Choroid plexus epithelial cell (primary cell): Measurements from ENCODE around the gene ZDHHC19.

Experiments
- DNase-seq: peaks from one replicate; pipeline ENCODE4 v3.0.0-alpha.2; 2010; ENCODE audit warnings: low read depth
- H3K4me3 ChIP-seq: 2 replicates; pipeline ENCODE4 v1.5.1; 2011; ENCODE audit warnings: low read depth, mild to moderate bottlenecking, control low read depth, low read length, moderate library complexity
- TF ChIP-seq, protein P1 (sequence below): conservative IDR thresholded peaks from 2 replicates; pipeline ENCODE4 v1.5.1; 2011; ENCODE audit warnings: low read depth, mild to moderate bottlenecking, control low read depth, inconsistent platforms, low read length, moderate library complexity

Gene ZDHHC19

DNA sequence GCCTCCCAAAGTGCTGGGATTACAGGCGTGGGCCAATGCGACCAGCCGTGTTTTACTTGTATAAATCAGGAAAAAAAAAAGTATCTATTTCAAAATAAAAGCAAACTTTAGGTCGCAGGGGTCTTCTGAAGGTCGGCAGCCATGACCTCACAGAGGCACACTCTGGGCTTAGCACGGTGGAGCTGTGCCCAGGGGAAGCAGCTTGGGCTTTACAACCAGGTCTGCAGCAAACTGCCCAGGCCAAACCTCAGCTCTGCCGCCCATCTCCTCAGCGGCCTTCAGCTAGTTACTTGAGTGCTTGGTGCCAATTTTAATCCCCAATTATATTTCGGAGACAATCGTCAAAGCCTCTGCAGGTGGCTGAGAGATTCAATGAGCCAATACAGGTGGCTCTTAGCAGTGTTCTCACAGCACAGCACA, 30.1 kb downstream of the ZDHHC19 start:
- no peak overlapping the region for H3K4me3 ChIP-seq

DNA sequence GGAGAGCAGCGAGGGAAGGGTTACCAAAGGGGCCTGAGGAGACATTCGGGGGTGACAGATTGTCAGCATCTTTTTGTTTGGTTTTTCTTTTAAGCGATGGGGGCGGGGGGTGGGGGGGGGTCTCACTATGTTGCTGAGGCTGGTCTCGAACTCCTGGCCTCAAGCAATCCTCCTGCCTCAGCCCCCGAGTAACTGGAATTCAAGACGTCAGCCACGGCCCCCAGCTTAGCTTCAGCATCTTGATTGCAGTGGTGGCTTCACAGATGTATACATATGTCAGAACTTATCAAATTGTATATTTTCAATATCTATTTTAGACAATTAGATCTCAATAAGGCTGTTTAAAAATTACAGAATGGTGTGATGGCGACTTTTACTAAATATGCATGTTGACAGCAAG, 30.9 kb downstream of the ZDHHC19 start:
- TF ChIP-seq, protein P1, sequence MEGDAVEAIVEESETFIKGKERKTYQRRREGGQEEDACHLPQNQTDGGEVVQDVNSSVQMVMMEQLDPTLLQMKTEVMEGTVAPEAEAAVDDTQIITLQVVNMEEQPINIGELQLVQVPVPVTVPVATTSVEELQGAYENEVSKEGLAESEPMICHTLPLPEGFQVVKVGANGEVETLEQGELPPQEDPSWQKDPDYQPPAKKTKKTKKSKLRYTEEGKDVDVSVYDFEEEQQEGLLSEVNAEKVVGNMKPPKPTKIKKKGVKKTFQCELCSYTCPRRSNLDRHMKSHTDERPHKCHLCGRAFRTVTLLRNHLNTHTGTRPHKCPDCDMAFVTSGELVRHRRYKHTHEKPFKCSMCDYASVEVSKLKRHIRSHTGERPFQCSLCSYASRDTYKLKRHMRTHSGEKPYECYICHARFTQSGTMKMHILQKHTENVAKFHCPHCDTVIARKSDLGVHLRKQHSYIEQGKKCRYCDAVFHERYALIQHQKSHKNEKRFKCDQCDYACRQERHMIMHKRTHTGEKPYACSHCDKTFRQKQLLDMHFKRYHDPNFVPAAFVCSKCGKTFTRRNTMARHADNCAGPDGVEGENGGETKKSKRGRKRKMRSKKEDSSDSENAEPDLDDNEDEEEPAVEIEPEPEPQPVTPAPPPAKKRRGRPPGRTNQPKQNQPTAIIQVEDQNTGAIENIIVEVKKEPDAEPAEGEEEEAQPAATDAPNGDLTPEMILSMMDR = no peak
- DNase-seq = no peak
- H3K4me3 ChIP-seq = no peak overlapping the region

More for the DNA sequence above, 30.1 kb downstream of the ZDHHC19 start:
- DNase-seq = no peak
- TF ChIP-seq, protein P1 = no peak

DNA sequence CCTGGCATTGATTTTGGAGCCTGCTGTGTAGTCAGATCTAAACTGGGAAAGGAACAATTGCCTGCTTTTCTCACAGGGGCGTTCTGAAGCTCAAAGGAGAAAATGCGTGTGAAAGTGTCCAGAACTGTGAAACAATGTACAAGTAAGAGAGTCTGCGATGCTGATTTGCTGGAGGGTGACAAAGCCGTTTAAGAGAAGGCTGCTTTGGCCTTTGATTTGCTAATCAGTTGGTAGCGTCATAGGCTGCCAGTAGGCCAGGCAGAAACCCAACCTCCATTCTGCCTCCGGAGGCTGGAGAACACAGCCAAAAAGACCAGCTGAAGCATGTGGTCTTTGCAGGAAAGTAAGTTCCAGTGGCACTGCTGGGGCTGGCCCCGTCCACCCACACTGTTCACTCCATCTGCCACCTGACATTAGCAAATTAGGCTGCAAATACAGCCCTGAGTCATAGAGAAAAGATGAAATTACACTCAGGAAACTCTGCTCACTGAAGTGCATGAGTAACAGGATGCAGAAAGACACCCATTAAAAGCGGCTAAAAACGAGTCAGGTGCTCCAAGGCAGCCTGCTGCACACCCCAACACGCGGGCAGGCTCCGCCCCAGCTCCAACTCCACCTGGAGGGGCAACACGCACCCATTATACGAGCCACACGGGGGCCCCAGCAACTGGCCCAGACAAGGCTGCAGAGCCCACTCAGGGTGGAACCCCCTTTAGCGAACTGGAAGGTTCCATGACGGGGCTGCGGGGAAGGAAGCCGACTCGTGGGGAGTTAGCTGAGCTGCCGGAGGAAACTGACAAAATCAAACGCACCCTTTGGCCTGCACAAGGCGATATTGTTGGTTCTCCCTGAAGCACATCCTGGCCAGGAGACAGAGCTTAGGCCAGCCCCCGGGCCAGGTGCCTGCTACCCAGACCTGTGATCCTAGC, 31.6 kb downstream of the ZDHHC19 start:
- no peak overlapping the region for H3K4me3 ChIP-seq
- peak; percentile 36 for DNase-seq
- TF ChIP-seq, protein P1 = no peak

DNA sequence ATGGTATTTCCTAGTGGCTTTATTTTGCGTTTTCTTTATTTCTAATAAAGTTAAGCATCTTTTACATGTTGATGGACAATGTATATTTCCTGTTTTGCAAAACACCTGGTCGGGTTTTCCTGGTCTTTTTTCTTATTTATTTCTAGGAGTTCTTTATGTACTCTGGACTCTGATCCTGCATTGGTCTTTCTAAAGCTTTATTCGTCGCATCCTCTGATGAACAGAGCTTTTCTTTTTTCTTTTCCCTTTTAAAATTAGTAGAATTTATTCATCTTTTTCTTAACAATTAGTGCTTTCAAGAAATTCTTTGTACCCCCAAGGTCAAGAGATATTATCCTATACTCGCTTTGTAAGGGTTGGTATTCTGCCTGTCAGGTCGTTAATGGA, 32.2 kb downstream of the ZDHHC19 start:
- DNase-seq = no peak
- TF ChIP-seq, protein P1 = no peak
- H3K4me3 ChIP-seq = no peak overlapping the region

DNA sequence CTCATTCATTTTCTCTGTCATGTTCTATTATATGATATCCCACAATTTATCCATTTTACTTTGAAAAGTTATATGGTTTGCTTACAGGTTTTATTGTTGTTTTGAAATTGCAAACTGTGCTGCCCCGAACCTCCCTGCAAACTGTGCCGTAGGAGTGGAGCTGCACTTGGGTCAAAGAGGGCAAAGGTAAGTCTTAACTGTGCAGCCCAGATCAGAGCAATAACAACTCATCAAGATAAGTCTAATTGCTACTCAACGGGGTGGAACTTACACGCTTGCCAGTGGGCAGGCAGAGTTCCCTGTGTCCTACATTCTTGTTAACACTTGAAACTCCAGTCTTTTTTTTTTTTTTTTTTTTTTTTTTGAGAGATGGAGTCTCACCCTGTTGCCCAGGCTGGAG, 33.2 kb downstream of the ZDHHC19 start:
- no peak overlapping the region for H3K4me3 ChIP-seq
- no peak for DNase-seq
- TF ChIP-seq, protein P1 = no peak

DNA sequence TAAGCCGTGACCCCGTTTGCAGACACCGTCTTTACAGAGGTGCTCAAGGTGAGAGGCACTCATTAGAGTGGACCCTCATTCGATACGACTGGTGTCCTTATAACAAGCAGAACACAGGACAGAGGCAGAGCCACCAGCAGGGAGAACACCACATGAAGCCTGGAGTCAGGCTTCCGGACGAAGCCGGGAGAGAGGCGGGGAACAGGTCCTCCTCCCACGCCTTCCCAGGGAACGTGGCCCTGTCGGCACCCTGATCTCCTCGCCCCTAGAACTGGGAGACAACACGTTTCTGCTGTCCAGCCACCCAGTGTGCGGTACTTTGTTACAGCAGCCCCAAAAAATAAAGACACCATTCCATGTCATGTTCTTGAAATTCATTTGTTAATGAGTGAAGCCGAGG, 33.6 kb downstream of the ZDHHC19 start:
- TF ChIP-seq, protein P1 = no peak
- DNase-seq = no peak
- H3K4me3 ChIP-seq = no peak overlapping the region

DNA sequence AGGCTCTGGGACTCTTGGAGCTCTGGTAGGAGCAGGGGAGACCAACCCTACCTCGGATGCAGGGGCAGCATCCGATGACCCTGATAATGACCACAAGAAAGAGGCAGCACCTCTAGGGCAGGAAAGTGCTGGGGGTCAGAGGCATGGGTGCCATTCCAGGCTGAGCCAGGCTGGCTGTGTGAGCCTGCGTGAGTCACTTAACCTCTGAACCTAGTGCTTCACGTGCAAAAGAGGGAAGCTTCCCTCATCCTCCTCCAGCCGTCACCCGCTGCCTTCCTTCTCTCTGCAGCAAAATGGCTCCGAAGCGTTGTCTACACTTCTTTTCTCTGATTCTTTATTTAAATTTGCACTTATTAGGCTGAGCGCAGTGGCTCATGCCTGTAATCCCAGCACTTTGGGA, 35.5 kb downstream of the ZDHHC19 start:
- TF ChIP-seq, protein P1 = no peak
- DNase-seq = no peak
- H3K4me3 ChIP-seq = no peak overlapping the region
